ENCODE measurements around the gene LAMB1. TPM values are rescaled to one million over a fixed set of nuclear protein-coding genes. Genes with fewer than 3 reads are reported as not detected.

Gene LAMB1
- polyA plus RNA-seq, 1 donor from 2014 or later, result 7.6 TPM

DNA sequence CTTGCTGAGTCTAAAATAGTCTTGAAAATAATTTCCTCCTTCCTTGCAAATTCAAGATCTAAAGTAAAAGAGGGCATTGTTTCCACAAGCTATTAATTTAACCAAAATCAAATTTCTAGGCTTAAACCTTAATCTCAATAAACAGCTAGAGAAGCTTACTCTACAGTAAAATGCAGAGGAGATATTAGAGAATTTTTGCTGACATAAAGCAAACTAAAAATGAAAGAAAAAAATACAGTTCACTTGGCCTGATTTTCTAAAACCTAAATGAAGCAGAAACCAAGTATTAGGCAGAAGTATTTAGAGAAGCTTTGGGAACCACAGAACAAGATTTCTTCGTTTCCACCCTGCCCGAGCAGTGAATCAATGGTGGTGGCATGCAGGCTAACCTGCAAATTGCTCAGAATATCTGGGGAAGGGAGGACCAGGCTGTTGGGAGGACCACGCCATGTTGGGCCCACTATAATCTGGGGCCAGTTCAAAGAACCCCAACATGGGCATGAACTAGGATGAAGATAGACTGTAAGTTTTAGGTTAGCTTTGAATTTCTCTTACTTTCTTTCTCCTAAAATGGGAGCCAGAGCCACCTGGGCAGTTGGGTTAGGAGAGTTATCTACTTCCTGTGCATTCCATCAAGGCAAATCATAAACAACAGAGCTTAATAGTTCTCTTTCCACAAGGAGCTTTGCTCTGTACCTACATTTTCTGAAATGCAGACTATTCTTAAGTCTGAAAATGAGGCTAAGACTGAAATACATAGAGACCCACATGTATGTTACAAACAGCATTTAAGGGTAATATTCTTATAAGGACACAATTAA lies 4.1 kb downstream of the LAMB1 start:
- TF ChIP-seq, protein P1, sequence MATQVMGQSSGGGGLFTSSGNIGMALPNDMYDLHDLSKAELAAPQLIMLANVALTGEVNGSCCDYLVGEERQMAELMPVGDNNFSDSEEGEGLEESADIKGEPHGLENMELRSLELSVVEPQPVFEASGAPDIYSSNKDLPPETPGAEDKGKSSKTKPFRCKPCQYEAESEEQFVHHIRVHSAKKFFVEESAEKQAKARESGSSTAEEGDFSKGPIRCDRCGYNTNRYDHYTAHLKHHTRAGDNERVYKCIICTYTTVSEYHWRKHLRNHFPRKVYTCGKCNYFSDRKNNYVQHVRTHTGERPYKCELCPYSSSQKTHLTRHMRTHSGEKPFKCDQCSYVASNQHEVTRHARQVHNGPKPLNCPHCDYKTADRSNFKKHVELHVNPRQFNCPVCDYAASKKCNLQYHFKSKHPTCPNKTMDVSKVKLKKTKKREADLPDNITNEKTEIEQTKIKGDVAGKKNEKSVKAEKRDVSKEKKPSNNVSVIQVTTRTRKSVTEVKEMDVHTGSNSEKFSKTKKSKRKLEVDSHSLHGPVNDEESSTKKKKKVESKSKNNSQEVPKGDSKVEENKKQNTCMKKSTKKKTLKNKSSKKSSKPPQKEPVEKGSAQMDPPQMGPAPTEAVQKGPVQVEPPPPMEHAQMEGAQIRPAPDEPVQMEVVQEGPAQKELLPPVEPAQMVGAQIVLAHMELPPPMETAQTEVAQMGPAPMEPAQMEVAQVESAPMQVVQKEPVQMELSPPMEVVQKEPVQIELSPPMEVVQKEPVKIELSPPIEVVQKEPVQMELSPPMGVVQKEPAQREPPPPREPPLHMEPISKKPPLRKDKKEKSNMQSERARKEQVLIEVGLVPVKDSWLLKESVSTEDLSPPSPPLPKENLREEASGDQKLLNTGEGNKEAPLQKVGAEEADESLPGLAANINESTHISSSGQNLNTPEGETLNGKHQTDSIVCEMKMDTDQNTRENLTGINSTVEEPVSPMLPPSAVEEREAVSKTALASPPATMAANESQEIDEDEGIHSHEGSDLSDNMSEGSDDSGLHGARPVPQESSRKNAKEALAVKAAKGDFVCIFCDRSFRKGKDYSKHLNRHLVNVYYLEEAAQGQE (IDR thresholded peaks at IDR 0.05; ENCODE audit: borderline replicate concordance), result no peak
- TF ChIP-seq RAD21 (conservative IDR thresholded peaks at IDR 0.05) (no peak), EZH2 (IDR thresholded peaks at IDR 0.05; ENCODE audit: borderline replicate concordance, insufficient read depth, low read length, poor library complexity, severe bottlenecking) (no peak), CTCF (IDR thresholded peaks at IDR 0.05; ENCODE audit: poor library complexity, severe bottlenecking) (no peak), EP300 (conservative IDR thresholded peaks at IDR 0.05; ENCODE audit: poor library complexity, severe bottlenecking) (no peak), TAF1 (IDR thresholded peaks at IDR 0.05; ENCODE audit: low read depth) (no peak), SMC3 (conservative IDR thresholded peaks at IDR 0.05; ENCODE audit: poor library complexity) (no peak), MXI1 (conservative IDR thresholded peaks at IDR 0.05; ENCODE audit: poor library complexity, severe bottlenecking) (no peak), POLR2AphosphoS5 (IDR thresholded peaks at IDR 0.05) (no peak)
- no peaks in the 10 kb centered on the region for H3K9me3 ChIP-seq (ENCODE audit: low read length)
- H3K27me3 ChIP-seq (ENCODE audit: insufficient read depth, low read depth, low read length), result peaks cover 38% of the 10 kb centered on the region
- no peaks in the 10 kb centered on the region for H3K36me3 ChIP-seq (ENCODE audit: insufficient read depth, low read length)
- H3F3A ChIP-seq (ENCODE audit: insufficient read depth, low read length, poor library complexity, severe bottlenecking), result no peaks in the 10 kb centered on the region
- no peak overlapping the region for H3K4me3 ChIP-seq (ENCODE audit: low read length)
- H4K20me1 ChIP-seq (ENCODE audit: insufficient read depth), result no peaks in the 10 kb centered on the region
- H3K9ac ChIP-seq (ENCODE audit: low read length), result no peak overlapping the region
- H3K9me2 ChIP-seq (ENCODE audit: insufficient read depth, low read length), result no peaks in the 10 kb centered on the region
- no peak overlapping the region for H2AFZ ChIP-seq (ENCODE audit: low read depth, low read length)
- H3K27ac ChIP-seq (ENCODE audit: low read length), result no peak overlapping the region
- no peak overlapping the region for H3K4me2 ChIP-seq (ENCODE audit: low read length)
- no peaks in the 10 kb centered on the region for H3K79me2 ChIP-seq (replicated peaks; ENCODE audit: insufficient read depth, low read length)

GRCh38 chr7:107998150-107998549 lies 4.8 kb downstream of the LAMB1 start:
- H3K27me3 ChIP-seq (ENCODE audit: insufficient read depth, low read depth, low read length), result peaks cover 31% of the 10 kb centered on the region
- no peak overlapping the region for H3K4me3 ChIP-seq (ENCODE audit: low read length)
- H3K9ac ChIP-seq (ENCODE audit: low read length), result no peak overlapping the region
- H3F3A ChIP-seq (ENCODE audit: insufficient read depth, low read length, poor library complexity, severe bottlenecking), result no peaks in the 10 kb centered on the region
- H3K79me2 ChIP-seq (replicated peaks; ENCODE audit: insufficient read depth, low read length), result no peaks in the 10 kb centered on the region
- no peak overlapping the region for H3K27ac ChIP-seq (ENCODE audit: low read length)
- H3K9me2 ChIP-seq (ENCODE audit: insufficient read depth, low read length), result no peaks in the 10 kb centered on the region
- TF ChIP-seq SMC3 (conservative IDR thresholded peaks at IDR 0.05; ENCODE audit: poor library complexity), result no peak
- TF ChIP-seq RAD21 (conservative IDR thresholded peaks at IDR 0.05), result no peak
- TF ChIP-seq, protein P1 (IDR thresholded peaks at IDR 0.05; ENCODE audit: borderline replicate concordance), result no peak
- no peak for TF ChIP-seq CTCF (IDR thresholded peaks at IDR 0.05; ENCODE audit: poor library complexity, severe bottlenecking)
- TF ChIP-seq POLR2AphosphoS5 (IDR thresholded peaks at IDR 0.05), result no peak
- no peak for TF ChIP-seq MXI1 (conservative IDR thresholded peaks at IDR 0.05; ENCODE audit: poor library complexity, severe bottlenecking)
- no peak for TF ChIP-seq EZH2 (IDR thresholded peaks at IDR 0.05; ENCODE audit: borderline replicate concordance, insufficient read depth, low read length, poor library complexity, severe bottlenecking)
- TF ChIP-seq TAF1 (IDR thresholded peaks at IDR 0.05; ENCODE audit: low read depth), result no peak
- no peak for TF ChIP-seq EP300 (conservative IDR thresholded peaks at IDR 0.05; ENCODE audit: poor library complexity, severe bottlenecking)
- H4K20me1 ChIP-seq (ENCODE audit: insufficient read depth), result no peaks in the 10 kb centered on the region
- H3K36me3 ChIP-seq (ENCODE audit: insufficient read depth, low read length), result no peaks in the 10 kb centered on the region
- H3K9me3 ChIP-seq (ENCODE audit: low read length), result no peaks in the 10 kb centered on the region
- H2AFZ ChIP-seq (ENCODE audit: low read depth, low read length), result no peak overlapping the region
- H3K4me2 ChIP-seq (ENCODE audit: low read length), result no peak overlapping the region

All from neural cell (in vitro differentiated cells).